Right lobe of liver (tissue), 4 donors: ENCODE measurements around the gene NFKBIL1.
"Not testable (repeated sequence)": the region's sequence is repeated elsewhere in the genome, so short reads cannot be mapped to it uniquely, and the experiment has no call there.

Experiments used
- POLR2A ChIP-seq: fragments of 450-650 bp; IDR thresholded peaks from one replicate; pipeline ENCODE4 v1.6.1; 2017; ENCODE audit warnings: antibody characterized with exemption, mild to moderate bottlenecking
- TF ChIP-seq, protein P1 (sequence below), 4 donors: fragments of 200-600 bp in 3 of 4; fragments of 450-650 bp in 1 of 4; IDR thresholded peaks; one replicate each; pipeline versions ENCODE4 v1.5.1 to v1.8.0; 2016 to 2022; ENCODE audit warnings: antibody characterized with exemption in 4 of 4, mild to moderate bottlenecking in 2 of 4
- donor health status: DM: no; HTN: no; CAD: no.
- donor health status: DM: no; HTN: no; CAD: no.
- donor health status: DM: no; HTN: yes; CAD: no.

DNA sequence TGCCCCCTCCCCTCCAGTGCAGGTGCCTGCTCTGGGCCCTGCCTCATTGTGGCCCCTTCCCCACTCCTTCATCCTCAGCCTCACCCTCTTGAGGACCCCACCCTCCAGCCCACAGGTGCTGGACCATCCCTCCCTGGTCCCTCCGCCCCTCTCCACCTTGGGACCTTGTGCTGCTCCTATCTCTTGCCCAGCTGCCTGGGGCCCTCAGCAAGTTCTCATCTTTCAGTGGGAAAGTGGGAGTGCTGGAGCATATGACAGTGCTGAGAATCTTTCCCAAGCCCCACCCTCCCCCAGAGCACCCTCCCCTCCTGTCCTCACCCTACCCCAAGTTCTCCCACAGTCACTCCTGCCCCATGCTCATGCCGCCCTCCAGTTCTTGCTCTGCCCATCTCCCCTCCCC, 47.8 kb upstream of the NFKBIL1 start:
- TF ChIP-seq, protein P1, sequence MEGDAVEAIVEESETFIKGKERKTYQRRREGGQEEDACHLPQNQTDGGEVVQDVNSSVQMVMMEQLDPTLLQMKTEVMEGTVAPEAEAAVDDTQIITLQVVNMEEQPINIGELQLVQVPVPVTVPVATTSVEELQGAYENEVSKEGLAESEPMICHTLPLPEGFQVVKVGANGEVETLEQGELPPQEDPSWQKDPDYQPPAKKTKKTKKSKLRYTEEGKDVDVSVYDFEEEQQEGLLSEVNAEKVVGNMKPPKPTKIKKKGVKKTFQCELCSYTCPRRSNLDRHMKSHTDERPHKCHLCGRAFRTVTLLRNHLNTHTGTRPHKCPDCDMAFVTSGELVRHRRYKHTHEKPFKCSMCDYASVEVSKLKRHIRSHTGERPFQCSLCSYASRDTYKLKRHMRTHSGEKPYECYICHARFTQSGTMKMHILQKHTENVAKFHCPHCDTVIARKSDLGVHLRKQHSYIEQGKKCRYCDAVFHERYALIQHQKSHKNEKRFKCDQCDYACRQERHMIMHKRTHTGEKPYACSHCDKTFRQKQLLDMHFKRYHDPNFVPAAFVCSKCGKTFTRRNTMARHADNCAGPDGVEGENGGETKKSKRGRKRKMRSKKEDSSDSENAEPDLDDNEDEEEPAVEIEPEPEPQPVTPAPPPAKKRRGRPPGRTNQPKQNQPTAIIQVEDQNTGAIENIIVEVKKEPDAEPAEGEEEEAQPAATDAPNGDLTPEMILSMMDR (IDR thresholded peaks at IDR 0.05): not testable (repeated sequence)
- TF ChIP-seq POLR2A: not testable (repeated sequence)
